Nucleus accumbens (tissue), 56 donors: ENCODE results near the gene PEX13.
"Not testable (repeated sequence)": the region's sequence is repeated elsewhere in the genome, so short reads cannot be mapped to it uniquely, and the experiment has no call there.

Experiments used
- DNase-seq, 56 donors: peaks; one replicate each; lab custom pipeline; 2025; lab: John Stamatoyannopoulos, UW

The PEX13 gene

GRCh38 chr2:61017556-61018317 is at the start of gene PEX13, which contains the start of gene PUS10:
PEX13 (plus strand) TSS chr2:61017720; CDS start chr2:61017760, 40 bp downstream.
PUS10 (minus strand) TSS chr2:61018255; CDS start chr2:61011890, 6,365 bp downstream.
- peak; percentile 27 to 96 (median 84) for DNase-seq

- DNase-seq: no peak
Observed at GRCh38 chr2:60972889-60973656, 44.4 kb upstream of the PEX13 start.

- no peak for DNase-seq
Observed at GRCh38 chr2:60973705-60974104, 43.8 kb upstream of the PEX13 start.

- no peak for DNase-seq
Observed at GRCh38 chr2:60974652-60975051, 42.9 kb upstream of the PEX13 start.

GRCh38 chr2:60976256-60976850 is 41.2 kb upstream of the PEX13 start:
- DNase-seq: no peak

GRCh38 chr2:60976875-60977561 is 40.5 kb upstream of the PEX13 start:
- no peak for DNase-seq

GRCh38 chr2:60977562-60977895 is 40.0 kb upstream of the PEX13 start:
- no peak for DNase-seq

- no peak for DNase-seq
Observed at GRCh38 chr2:60979231-60979630, 38.3 kb upstream of the PEX13 start.

- no peak for DNase-seq
Observed at GRCh38 chr2:60980071-60980815, 37.3 kb upstream of the PEX13 start.

GRCh38 chr2:60982066-60982465 is 35.5 kb upstream of the PEX13 start:
- not testable (repeated sequence) for DNase-seq

- DNase-seq: no peak
Observed at GRCh38 chr2:60984720-60985119, 32.8 kb upstream of the PEX13 start.

GRCh38 chr2:60987041-60987440 is 30.5 kb upstream of the PEX13 start:
- DNase-seq: no peak

- DNase-seq: not testable (repeated sequence)
Observed at GRCh38 chr2:60987656-60988055, 29.9 kb upstream of the PEX13 start.

GRCh38 chr2:60989259-60989658 is 28.3 kb upstream of the PEX13 start:
- DNase-seq: no peak

GRCh38 chr2:60991644-60992043 is 25.9 kb upstream of the PEX13 start:
- DNase-seq: no peak

GRCh38 chr2:60992985-60993392 is 24.5 kb upstream of the PEX13 start:
- DNase-seq: no peak

- DNase-seq: no peak
Observed at GRCh38 chr2:60994131-60994530, 23.4 kb upstream of the PEX13 start.

- DNase-seq: no peak
Observed at GRCh38 chr2:60998628-60999545, 18.6 kb upstream of the PEX13 start.

GRCh38 chr2:61005736-61006135 is 11.8 kb upstream of the PEX13 start:
- no peak for DNase-seq
